Breast epithelium (tissue), 4 donors: ENCODE measurements around the gene SPSB3. TPM values are rescaled to one million over a fixed set of nuclear protein-coding genes. Genes with fewer than 3 reads are reported as not detected.

Source experiments
- DNase-seq, 2 donors: peaks; one replicate each; pipeline ENCODE4 v3.0.0-alpha.2; 2019; ENCODE audit warnings: low spot score in 2 of 2
- H3K27ac ChIP-seq, 2 donors: fragments of 200-600 bp; sonication (generic) in 1 of 2; one replicate each; pipeline ENCODE4 v1.5.1; 2016 to 2019; ENCODE audit warnings: mild to moderate bottlenecking in 1 of 2
- H3K27me3 ChIP-seq, 2 donors: fragments of 200-600 bp; sonication (generic) in 1 of 2; one replicate each; pipeline versions ENCODE4 v1.5.1 to v1.6.0; 2017 to 2019; ENCODE audit warnings: control low read depth in 1 of 2, mild to moderate bottlenecking in 1 of 2
- H3K36me3 ChIP-seq: fragments of 200-600 bp; one replicate; pipeline ENCODE4 v1.5.1; 2019
- H3K4me1 ChIP-seq, 2 donors: fragments of 200-600 bp; sonication (generic); one replicate each; pipeline ENCODE4 v1.5.1; 2016 to 2019; ENCODE audit warnings: control low read depth in 1 of 2
- H3K4me3 ChIP-seq, 3 donors: fragments of 200-600 bp; sonication (generic); 1 replicate in 2 of 3; 2 replicates in 1 of 3; pipeline ENCODE4 v1.5.1; 2016 to 2019; ENCODE audit warnings: mild to moderate bottlenecking in 3 of 3, moderate library complexity in 2 of 3
- H3K9me3 ChIP-seq, 2 donors: fragments of 200-600 bp; sonication (generic) in 1 of 2; one replicate each; pipeline ENCODE4 v1.5.1; 2016 to 2019; ENCODE audit warnings: control low read depth in 1 of 2
- CTCF ChIP-seq, 3 donors: fragments of 450-650 bp; IDR thresholded peaks; one replicate each; pipeline ENCODE4 v1.5.1; 2016 to 2017; ENCODE audit warnings: antibody characterized with exemption in 3 of 3, mild to moderate bottlenecking in 3 of 3, moderate library complexity in 3 of 3
- POLR2A ChIP-seq: fragments of 450-650 bp; IDR thresholded peaks from one replicate; pipeline ENCODE4 v1.6.1; 2016; ENCODE audit warnings: antibody characterized with exemption, mild to moderate bottlenecking, moderate library complexity
- POLR2AphosphoS5 ChIP-seq, 3 donors: sonication (generic); formaldehyde crosslinking; IDR thresholded peaks; one replicate each; pipeline ENCODE4 v1.6.1; 2017; ENCODE audit warnings: antibody characterized with exemption in 3 of 3
- intact Hi-C: fragments of 100-400 bp; cut with DNase I; formaldehyde crosslinking; loops from one replicate; pipeline ENCODE4 v1.15.1; 2023; ENCODE audit warnings: low total_unique reads
- total RNA-seq, 3 donors: library from RNA; depleted of rRNA; stranded (reverse); fragments of >200 nt; gene quantifications; one replicate each; pipeline ENCODE4 v1.1.0, GENCODE V29; 2016

The SPSB3 gene
- total RNA-seq, 3 donors from 2014 or later = 84.9 to 107 (median 88.5) TPM

- Histone ChIP-seq H3K4me1 (peaks cover 0 to 9% of the 10 kb centered on the region in 2 donors), H3K4me3 (no peak overlapping the region), H3K27me3 (no peaks in the 10 kb centered on the region), H3K27ac (no peak overlapping the region), H3K9me3 (no peaks in the 10 kb centered on the region), H3K36me3 (peaks cover 3% of the 10 kb centered on the region)
- intact Hi-C loops = no loop called here
- no peak for DNase-seq
- TF ChIP-seq POLR2A (no peak), CTCF (IDR thresholded peaks at IDR 0.05) (no peak), POLR2AphosphoS5 (IDR thresholded peaks at IDR 0.05) (no peak)
Observed at GRCh38 chr16:1822801-1823200, 40.4 kb upstream of the SPSB3 start.

- TF ChIP-seq POLR2A = no peak
- no peak for TF ChIP-seq POLR2AphosphoS5 (IDR thresholded peaks at IDR 0.05)
- no peak for TF ChIP-seq CTCF (IDR thresholded peaks at IDR 0.05)
- H3K4me1 ChIP-seq = peaks cover 0 to 9% of the 10 kb centered on the region in 2 donors
- no peaks in the 10 kb centered on the region for H3K9me3 ChIP-seq
- H3K36me3 ChIP-seq = peaks cover 5% of the 10 kb centered on the region
- no peak overlapping the region for H3K27ac ChIP-seq
- no peak for DNase-seq
- intact Hi-C loops = no loop called here
- H3K27me3 ChIP-seq = no peaks in the 10 kb centered on the region
- H3K4me3 ChIP-seq = no peak overlapping the region
Observed at GRCh38 chr16:1821861-1822611, 39.7 kb upstream of the SPSB3 start.

- Histone ChIP-seq H3K27ac (no peak overlapping the region), H3K27me3 (no peaks in the 10 kb centered on the region), H3K4me3 (no peak overlapping the region), H3K9me3 (no peaks in the 10 kb centered on the region), H3K36me3 (peaks cover 15% of the 10 kb centered on the region), H3K4me1 (peaks cover 0 to 9% of the 10 kb centered on the region in 2 donors)
- no peak for TF ChIP-seq POLR2AphosphoS5 (IDR thresholded peaks at IDR 0.05)
- TF ChIP-seq POLR2A = no peak
- TF ChIP-seq CTCF (IDR thresholded peaks at IDR 0.05) = no peak
- no peak for DNase-seq
- intact Hi-C loops = no loop called here
Observed at GRCh38 chr16:1820946-1821290, 38.5 kb upstream of the SPSB3 start.

- Histone ChIP-seq H3K9me3 (no peaks in the 10 kb centered on the region), H3K36me3 (peaks cover 15% of the 10 kb centered on the region), H3K27ac (no peak overlapping the region), H3K4me3 (no peak overlapping the region), H3K4me1 (peaks cover 0 to 3% of the 10 kb centered on the region in 2 donors), H3K27me3 (no peaks in the 10 kb centered on the region)
- intact Hi-C loops = no loop called here
- TF ChIP-seq POLR2AphosphoS5 (IDR thresholded peaks at IDR 0.05) = no peak
- no peak for TF ChIP-seq POLR2A
- no peak for TF ChIP-seq CTCF (IDR thresholded peaks at IDR 0.05)
- no peak for DNase-seq
Observed at GRCh38 chr16:1820096-1820945, 38.0 kb upstream of the SPSB3 start.

- intact Hi-C loops = no loop called here
- H3K27ac ChIP-seq = no peak overlapping the region
- peaks cover 15% of the 10 kb centered on the region for H3K36me3 ChIP-seq
- H3K27me3 ChIP-seq = no peaks in the 10 kb centered on the region
- no peaks in the 10 kb centered on the region for H3K9me3 ChIP-seq
- H3K4me1 ChIP-seq = no peaks in the 10 kb centered on the region
- no peak overlapping the region for H3K4me3 ChIP-seq
- no peak for DNase-seq
- TF ChIP-seq POLR2A = no peak
- no peak for TF ChIP-seq CTCF (IDR thresholded peaks at IDR 0.05)
- no peak for TF ChIP-seq POLR2AphosphoS5 (IDR thresholded peaks at IDR 0.05)
Observed at GRCh38 chr16:1819611-1820010, 37.2 kb upstream of the SPSB3 start.
